CD4-positive, alpha-beta T cell treated with Interleukin-15 for 1 hour (primary cell): ENCODE results near the gene CCBE1.
"Not testable (repeated sequence)": the region's sequence is repeated elsewhere in the genome, so short reads cannot be mapped to it uniquely, and the experiment has no call there.

Experiments
- DNase-seq: peaks from one replicate; pipeline ENCODE4 v3.0.0-alpha.2; 2020

Gene CCBE1

GRCh38 chr18:59650266-59650820, 46.9 kb downstream of the CCBE1 start:
- no peak for DNase-seq

- DNase-seq, result no peak
These were observed 47.6 kb downstream of the CCBE1 start for GRCh38 chr18:59649591-59649990.

DNA sequence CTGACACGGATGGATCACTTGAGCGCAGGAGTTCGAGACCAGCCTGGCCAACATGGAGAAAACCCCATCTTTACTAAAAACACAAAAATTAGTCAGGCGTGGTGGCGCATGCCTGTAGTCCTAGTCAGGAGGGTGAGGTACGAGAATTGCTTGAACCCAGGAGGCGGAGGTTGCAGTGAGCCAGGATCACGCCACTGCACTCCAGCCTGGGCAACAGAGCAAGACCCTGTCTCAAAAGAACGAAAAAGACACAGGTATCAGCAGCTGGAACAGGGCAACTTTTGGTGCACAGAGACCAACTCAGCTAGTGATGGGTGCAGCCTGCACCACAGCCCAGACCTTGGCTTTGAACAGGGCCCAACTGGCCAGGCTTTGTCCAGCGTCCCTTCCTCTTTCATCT, 48.8 kb downstream of the CCBE1 start:
- not testable (repeated sequence) for DNase-seq

DNA sequence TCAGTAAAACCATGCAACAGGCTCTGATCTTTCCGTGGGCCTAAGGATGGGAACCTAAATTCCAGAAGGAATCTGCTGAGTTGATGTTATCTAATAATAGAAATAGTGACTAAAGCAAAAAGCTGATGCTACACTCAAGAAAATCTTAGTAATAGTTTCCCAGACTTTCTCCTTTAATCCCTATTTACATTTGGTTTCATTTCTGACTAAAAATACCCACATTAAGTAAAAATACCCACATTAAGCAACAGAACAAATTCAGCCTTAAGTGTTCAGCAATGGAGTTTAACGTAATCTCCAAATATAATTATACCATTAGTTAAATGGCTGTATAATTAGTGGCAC, 50.3 kb downstream of the CCBE1 start:
- DNase-seq, result no peak

DNA sequence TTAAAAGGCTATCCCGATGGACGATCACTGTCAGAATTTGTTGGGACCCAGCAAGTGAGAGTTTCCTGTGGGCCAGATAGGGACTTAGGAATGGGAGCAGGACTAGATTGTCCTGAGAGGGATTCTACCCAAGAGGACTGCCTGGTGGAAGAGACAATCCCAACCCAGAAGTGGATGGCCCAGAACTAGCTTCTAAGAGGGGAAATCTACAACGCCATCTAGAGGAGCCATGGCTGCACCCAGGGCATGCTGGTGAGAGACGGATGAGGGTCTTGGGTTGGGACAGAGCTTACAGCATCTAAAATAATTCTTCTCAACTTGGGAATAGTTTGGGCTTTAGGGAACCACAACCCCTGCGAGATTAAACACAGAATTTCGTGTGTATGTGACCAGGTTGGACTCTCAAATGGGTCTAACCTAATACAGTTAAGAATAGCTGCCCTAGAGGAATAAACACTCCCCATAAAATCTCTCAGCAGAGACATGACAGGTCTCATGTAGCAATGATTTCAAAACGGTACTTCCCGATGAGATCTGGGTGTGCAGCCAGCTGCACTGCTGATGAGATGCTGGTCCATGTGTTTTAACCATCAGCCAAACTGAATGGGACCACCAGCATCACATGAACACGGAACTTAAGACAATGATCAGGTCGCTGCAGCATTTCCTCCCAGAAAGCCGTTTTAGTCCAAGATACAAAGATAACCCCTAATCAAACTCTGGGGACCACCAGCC, 50.8 kb downstream of the CCBE1 start:
- no peak for DNase-seq

- no peak for DNase-seq
These were observed 53.5 kb downstream of the CCBE1 start for GRCh38 chr18:59643740-59644139.

DNA sequence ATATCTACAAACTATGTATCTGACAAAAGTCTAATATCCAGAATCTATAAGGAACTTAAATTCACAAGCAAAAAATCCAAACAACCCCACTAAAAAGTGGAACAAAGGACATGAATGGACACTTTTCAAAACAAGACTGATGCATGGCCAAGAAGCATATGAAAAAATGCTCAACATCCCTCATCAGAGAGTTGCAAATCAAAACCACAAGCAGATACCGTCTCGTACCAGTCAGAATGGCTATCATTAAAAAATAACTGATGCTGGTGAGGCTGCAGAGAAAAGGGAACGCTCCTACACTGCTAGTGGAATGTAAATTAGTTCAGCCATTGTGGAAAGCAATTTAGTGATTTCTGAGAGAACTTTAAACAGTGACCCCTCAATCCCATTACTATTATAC, 56.5 kb downstream of the CCBE1 start:
- no peak for DNase-seq

- no peak for DNase-seq
These were observed 57.4 kb downstream of the CCBE1 start for GRCh38 chr18:59639821-59640220.

DNA sequence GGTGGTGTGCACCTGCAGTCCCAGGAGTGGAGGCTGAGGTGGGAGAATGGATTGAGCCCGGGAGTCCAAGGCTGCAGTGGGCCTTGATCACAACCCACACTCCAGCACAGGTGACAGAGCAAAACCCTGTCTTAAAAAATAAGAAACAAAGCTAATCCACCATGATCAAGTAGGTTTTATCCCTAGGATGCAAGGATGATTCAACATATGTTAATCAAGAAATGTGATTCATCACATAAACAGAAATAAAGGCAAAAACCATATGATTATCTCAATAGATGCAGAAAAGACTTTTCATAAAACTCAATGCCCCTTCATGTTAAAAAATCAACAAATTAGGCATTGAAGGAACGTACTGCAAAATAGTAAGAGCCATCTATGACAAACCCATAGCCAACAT, 58.1 kb downstream of the CCBE1 start:
- DNase-seq, result no peak

DNA sequence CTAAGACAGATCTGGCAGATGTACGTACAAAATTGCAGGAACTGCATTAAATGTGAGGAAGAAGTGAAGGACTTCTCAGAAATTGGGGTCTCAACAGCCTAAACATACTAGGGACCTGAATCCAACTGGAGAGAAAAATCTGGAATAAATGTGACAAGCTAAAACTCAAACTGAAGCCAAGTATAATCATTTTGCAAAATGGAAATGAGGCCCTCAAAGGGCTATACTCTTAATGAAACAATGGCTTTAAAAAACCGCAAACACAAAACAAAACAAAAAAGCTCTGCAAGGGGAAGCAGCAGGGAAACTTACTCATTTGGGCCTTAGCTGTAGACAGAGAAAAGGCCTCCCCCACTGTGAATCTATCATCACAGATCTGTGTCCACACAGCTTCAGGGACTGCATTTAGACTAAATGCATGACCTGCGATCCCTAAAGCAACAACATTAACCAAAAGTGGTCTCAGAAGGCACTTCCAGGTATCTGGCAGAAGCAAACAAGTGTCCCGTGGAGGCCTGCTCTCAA, 63.2 kb downstream of the CCBE1 start:
- no peak for DNase-seq

GRCh38 chr18:59633317-59633716, 63.9 kb downstream of the CCBE1 start:
- no peak for DNase-seq

GRCh38 chr18:59631583-59632181, 65.5 kb downstream of the CCBE1 start:
- DNase-seq, result no peak

- no peak for DNase-seq
These were observed 67.3 kb downstream of the CCBE1 start for GRCh38 chr18:59629894-59630293.

DNA sequence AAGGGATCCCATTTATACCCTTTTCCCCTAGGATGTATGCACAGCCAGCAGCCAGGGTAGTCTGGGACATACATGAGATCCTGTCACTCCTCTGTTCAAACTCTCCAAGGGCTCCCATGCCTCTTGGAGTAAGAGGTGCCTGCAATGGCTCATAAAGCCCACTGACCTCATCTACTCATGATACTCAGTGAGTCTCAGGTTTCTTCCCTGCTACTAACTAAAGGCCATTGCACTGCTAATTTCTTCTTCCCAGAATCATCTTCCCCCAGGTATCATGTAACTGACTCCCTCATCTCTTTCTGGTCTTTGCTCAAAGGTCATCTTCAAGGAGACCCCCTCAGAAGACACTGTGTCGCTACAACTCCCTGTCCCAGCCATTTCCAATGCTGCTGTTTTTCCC, 68.2 kb downstream of the CCBE1 start:
- DNase-seq, result no peak

DNA sequence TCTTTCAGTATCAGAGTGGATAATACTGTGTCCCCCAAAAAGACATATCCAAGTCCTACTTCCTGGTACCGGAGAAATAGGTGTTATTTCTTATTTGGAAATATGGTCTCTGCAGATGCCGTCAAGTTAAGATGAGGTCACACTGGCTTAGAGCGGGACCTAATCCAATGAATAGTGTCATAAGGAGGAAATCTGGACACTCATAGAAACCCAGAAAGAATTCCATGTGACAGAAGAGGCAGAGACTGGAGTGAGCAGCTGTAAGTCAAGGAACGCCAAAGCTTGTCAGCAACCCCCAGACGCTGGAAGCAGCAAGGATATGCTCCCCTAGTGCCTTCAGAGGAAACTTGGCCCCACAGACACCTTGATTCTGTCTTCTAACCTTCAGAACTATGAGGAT, 69.8 kb downstream of the CCBE1 start:
- no peak for DNase-seq

- no peak for DNase-seq
These were observed 72.9 kb downstream of the CCBE1 start for GRCh38 chr18:59624369-59624765.

DNA sequence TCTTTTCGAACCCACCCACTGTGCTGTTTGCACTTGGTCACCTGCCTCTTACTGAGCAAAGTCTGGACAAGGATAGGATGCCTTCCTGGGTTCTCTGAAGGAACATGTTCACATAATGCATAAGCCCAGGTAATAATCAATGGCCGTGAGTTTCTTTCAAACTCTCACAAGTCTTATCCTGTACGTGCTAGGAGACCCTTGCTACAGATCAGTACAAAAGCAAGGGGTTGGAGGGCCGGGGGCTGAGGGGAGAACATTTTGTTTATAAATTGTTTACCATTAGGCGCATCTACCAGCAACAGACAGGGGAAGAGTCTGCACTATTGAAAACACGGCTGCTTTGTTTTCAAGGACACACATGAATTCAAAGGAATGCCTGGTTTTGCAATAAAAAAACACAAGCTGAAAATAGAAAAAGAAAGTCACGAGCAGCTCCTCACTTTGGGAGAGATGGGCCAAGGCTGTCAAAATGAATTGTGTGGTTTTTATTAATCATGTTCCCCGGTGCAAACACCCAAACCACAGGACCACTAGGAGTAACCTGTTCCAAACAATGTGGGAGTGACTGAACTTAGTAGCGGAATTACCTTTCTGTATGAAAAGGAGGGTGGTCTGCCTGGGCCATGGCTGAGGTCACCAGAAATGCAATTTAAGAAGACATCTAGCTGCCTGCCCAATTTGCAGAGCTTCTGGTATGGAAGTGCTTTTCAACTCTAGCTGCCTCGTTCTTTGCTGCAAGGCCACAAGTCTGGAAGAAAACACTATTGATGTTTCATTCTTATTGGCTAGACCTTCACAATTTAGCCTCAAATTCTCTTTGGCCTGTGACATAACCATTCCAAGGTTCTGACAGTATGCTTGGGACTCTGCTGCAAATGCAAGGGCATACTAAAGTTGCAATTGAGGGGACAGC, 73.5 kb downstream of the CCBE1 start:
- DNase-seq, result no peak

- no peak for DNase-seq
These were observed 76.2 kb downstream of the CCBE1 start for GRCh38 chr18:59621027-59621426.

- no peak for DNase-seq
These were observed 76.8 kb downstream of the CCBE1 start for GRCh38 chr18:59620381-59620780.

- DNase-seq, result no peak
These were observed 77.4 kb downstream of the CCBE1 start for GRCh38 chr18:59619816-59620215.

- DNase-seq, result no peak
These were observed 79.7 kb downstream of the CCBE1 start for GRCh38 chr18:59617468-59617932.

DNA sequence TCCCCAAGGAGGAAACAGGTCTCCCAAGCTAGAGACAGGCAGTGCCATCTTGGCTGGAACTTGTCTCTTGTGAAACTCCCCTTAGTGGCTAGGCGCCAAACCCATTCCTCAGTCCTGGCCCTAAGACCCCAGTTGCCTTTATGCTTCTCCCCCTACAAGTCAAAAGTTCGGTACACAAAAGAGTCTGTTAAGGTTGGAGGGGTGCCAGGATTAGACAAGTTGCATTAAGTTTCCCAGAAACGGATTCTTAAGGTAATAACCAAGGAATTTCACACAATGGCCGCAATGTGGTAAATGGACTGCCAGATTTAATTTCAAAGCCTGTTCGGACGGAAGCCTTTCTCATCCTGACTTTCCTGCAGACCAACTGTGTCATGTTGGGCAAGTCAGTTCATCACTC, 80.7 kb downstream of the CCBE1 start:
- no peak for DNase-seq

GRCh38 chr18:59613903-59614302, 83.3 kb downstream of the CCBE1 start:
- no peak for DNase-seq
